Right lobe of liver (tissue), 4 donors: ENCODE results near the gene EDN1.

Source experiments
- CTCF ChIP-seq, 4 donors: fragments of 200-600 bp in 3 of 4; fragments of 450-650 bp in 1 of 4; IDR thresholded peaks; one replicate each; pipeline versions ENCODE4 v1.5.1 to v1.8.0; 2016 to 2022; ENCODE audit warnings: antibody characterized with exemption in 4 of 4, mild to moderate bottlenecking in 2 of 4
- POLR2A ChIP-seq: fragments of 450-650 bp; IDR thresholded peaks from one replicate; pipeline ENCODE4 v1.6.1; 2017; ENCODE audit warnings: antibody characterized with exemption, mild to moderate bottlenecking
- donor health status: DM: no; HTN: no; CAD: no.
- donor health status: DM: no; HTN: no; CAD: no.
- donor health status: DM: no; HTN: yes; CAD: no.

DNA sequence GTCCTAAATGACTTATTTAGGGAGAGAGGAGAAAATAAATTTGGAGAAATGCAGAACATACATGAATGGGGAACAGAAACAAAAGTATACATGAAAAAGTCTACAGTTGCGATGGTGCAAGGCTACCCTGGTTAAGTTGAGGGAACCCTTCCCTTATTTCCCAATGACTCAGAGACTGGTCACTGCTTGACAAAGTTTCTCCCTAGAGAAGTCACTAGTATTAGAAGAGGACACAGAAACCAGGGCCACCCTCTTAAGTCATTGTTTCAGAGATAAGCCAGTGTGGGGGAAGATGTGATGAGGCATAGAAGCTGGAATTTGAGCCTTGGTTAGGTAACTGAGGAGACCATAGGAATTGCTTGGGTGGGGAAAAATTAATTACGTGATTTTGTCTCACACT lies 24.4 kb upstream of the EDN1 start:
- TF ChIP-seq CTCF (IDR thresholded peaks at IDR 0.05) (no peak), POLR2A (no peak)
